ENCODE results near the gene MED13L. TPM values are rescaled to one million over a fixed set of nuclear protein-coding genes. Genes with fewer than 3 reads are reported as not detected.

Gene MED13L
- total and polyA plus RNA-seq, 2 of the 4 experiments (the other 2 are of a cell fraction): 17.9 to 49.1 TPM

GRCh38 chr12:116092162-116092561 is 185.3 kb downstream of the MED13L start:
- H2BK5ac ChIP-seq (ENCODE audit: low read depth, low read length, poor library complexity, severe bottlenecking): no peak overlapping the region
- no CpG with 5 or more reads among the region's 3 CpGs for WGBS, 2 experiments (ENCODE audit: extremely low coverage in 2 of 2, insufficient read length in 1 of 2)
- H4K20me1 ChIP-seq (ENCODE audit: insufficient read depth, low read length): peaks cover 22% of the 10 kb centered on the region

More at GRCh38 chr12:116092162-116092561, 185.3 kb downstream of the MED13L start:
- no peak overlapping the region for H3K14ac ChIP-seq (replicated peaks; ENCODE audit: low read depth, low read length)
- no peak overlapping the region for H2BK15ac ChIP-seq (ENCODE audit: low read depth, low read length)
- CTCF ChIA-PET: interaction anchor here (0.7 kb wide), 1 partner anchor 33 kb away, joined by 4 read pairs; no protein-coding TSS in a partner anchor
- H3K36me3 ChIP-seq (ENCODE audit: control insufficient read depth, insufficient read depth, low read length): 0 out of 2 replicates have a peak, but pooled peaks cover 1% of the 10 kb centered on the region
- no peak overlapping the region for H3K56ac ChIP-seq (ENCODE audit: extremely low read depth, insufficient read depth, low read length)
- no peak overlapping the region for H2AK9ac ChIP-seq (replicated peaks; ENCODE audit: low read depth, low read length, poor library complexity)
- no peak overlapping the region for H2AFZ ChIP-seq (replicated peaks; ENCODE audit: low read length, poor library complexity)
- dilution Hi-C loops (cut with HindIII; ENCODE audit: low sequenced_read_pairs, unreplicated experiment): no loop called here
- H4K91ac ChIP-seq (ENCODE audit: insufficient read depth, low read depth, low read length): no peak overlapping the region
- H2BK120ac ChIP-seq (ENCODE audit: low read depth, low read length): no peak overlapping the region
- BruUV-seq (replicated peaks): no TSS peak
- peaks cover 15 to 51% of the 10 kb centered on the region in 2 experiments for H3K79me1 ChIP-seq (ENCODE audit: low read depth in 1 of 2, low read length in 2 of 2)
- no peaks in the 10 kb centered on the region for H3K27me3 ChIP-seq (ENCODE audit: control insufficient read depth, insufficient read depth, low read length)
- H3K27ac ChIP-seq (ENCODE audit: insufficient read depth, low read length): no peak overlapping the region
- H3K9ac ChIP-seq (ENCODE audit: low read depth, low read length): no peak overlapping the region
- peaks cover 3% of the 10 kb centered on the region for H3K4me1 ChIP-seq (ENCODE audit: control insufficient read depth, insufficient read depth, low read length)
- no peak overlapping the region for H3K18ac ChIP-seq (ENCODE audit: low read depth, low read length)
- H4K8ac ChIP-seq (ENCODE audit: low read depth in 2 of 2, low read length in 2 of 2): no peak overlapping the region
- DNase-seq (no peak), ATAC-seq (ENCODE audit: low read depth) (no peak)
- H4K5ac ChIP-seq (ENCODE audit: low read depth, low read length): no peak overlapping the region
- TF ChIP-seq POLR2A (IDR thresholded peaks at IDR 0.05; ENCODE audit: low read depth, low read length): no peak
- no peak for TF ChIP-seq FOS (IDR thresholded peaks at IDR 0.05; ENCODE audit: low read depth, low read length)
- TF ChIP-seq, protein P1, sequence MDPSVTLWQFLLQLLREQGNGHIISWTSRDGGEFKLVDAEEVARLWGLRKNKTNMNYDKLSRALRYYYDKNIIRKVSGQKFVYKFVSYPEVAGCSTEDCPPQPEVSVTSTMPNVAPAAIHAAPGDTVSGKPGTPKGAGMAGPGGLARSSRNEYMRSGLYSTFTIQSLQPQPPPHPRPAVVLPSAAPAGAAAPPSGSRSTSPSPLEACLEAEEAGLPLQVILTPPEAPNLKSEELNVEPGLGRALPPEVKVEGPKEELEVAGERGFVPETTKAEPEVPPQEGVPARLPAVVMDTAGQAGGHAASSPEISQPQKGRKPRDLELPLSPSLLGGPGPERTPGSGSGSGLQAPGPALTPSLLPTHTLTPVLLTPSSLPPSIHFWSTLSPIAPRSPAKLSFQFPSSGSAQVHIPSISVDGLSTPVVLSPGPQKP (IDR thresholded peaks at IDR 0.05; ENCODE audit: borderline replicate concordance, low read depth, low read length): no peak
- TF ChIP-seq, protein P2, sequence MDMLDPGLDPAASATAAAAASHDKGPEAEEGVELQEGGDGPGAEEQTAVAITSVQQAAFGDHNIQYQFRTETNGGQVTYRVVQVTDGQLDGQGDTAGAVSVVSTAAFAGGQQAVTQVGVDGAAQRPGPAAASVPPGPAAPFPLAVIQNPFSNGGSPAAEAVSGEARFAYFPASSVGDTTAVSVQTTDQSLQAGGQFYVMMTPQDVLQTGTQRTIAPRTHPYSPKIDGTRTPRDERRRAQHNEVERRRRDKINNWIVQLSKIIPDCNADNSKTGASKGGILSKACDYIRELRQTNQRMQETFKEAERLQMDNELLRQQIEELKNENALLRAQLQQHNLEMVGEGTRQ (IDR thresholded peaks at IDR 0.05; ENCODE audit: low read depth, low read length): no peak
- no peak for TF ChIP-seq CEBPB (IDR thresholded peaks at IDR 0.05; ENCODE audit: low read depth, low read length)
- TF ChIP-seq RCOR1 (IDR thresholded peaks at IDR 0.05; ENCODE audit: insufficient replicate concordance, low read length): no peak
- TF ChIP-seq MXI1 (IDR thresholded peaks at IDR 0.05; ENCODE audit: borderline replicate concordance, low read depth, low read length): no peak
- TF ChIP-seq RAD21 (IDR thresholded peaks at IDR 0.05; ENCODE audit: low read length): no peak
- no peak for TF ChIP-seq SMC3 (IDR thresholded peaks at IDR 0.05; ENCODE audit: low read depth, low read length)
- TF ChIP-seq CHD1 (IDR thresholded peaks at IDR 0.05; ENCODE audit: low read depth, low read length): no peak
- TF ChIP-seq, protein P3, sequence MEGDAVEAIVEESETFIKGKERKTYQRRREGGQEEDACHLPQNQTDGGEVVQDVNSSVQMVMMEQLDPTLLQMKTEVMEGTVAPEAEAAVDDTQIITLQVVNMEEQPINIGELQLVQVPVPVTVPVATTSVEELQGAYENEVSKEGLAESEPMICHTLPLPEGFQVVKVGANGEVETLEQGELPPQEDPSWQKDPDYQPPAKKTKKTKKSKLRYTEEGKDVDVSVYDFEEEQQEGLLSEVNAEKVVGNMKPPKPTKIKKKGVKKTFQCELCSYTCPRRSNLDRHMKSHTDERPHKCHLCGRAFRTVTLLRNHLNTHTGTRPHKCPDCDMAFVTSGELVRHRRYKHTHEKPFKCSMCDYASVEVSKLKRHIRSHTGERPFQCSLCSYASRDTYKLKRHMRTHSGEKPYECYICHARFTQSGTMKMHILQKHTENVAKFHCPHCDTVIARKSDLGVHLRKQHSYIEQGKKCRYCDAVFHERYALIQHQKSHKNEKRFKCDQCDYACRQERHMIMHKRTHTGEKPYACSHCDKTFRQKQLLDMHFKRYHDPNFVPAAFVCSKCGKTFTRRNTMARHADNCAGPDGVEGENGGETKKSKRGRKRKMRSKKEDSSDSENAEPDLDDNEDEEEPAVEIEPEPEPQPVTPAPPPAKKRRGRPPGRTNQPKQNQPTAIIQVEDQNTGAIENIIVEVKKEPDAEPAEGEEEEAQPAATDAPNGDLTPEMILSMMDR (conservative IDR thresholded peaks at IDR 0.05; ENCODE audit: low read depth, low read length): no peak
- TF ChIP-seq RFX5 (IDR thresholded peaks at IDR 0.05; ENCODE audit: low read depth, low read length): no peak
- no peak for TF ChIP-seq MAFK (IDR thresholded peaks at IDR 0.05; ENCODE audit: low read depth, low read length)
- TF ChIP-seq MAZ (IDR thresholded peaks at IDR 0.05; ENCODE audit: borderline replicate concordance, low read depth, low read length): no peak
- no peak for TF ChIP-seq BHLHE40 (IDR thresholded peaks at IDR 0.05; ENCODE audit: low read depth, low read length)
- H3K23ac ChIP-seq (ENCODE audit: low read depth, low read length): no peak overlapping the region
- no peaks in the 10 kb centered on the region for H3K9me3 ChIP-seq (ENCODE audit: control insufficient read depth, insufficient read depth, low read length)
- no peak overlapping the region for H2AK5ac ChIP-seq (ENCODE audit: low read depth, low read length)
- intact Hi-C loops (cut with micrococcal nuclease): no loop called here
- in situ Hi-C loops (cut with MboI; ENCODE audit: low sequenced_read_pairs): no loop called here
- H3K4ac ChIP-seq (ENCODE audit: low read depth, low read length): no peak overlapping the region
- no peak overlapping the region for H3K4me3 ChIP-seq (ENCODE audit: insufficient read depth, low read depth, low read length)
- no peak overlapping the region for H3K4me2 ChIP-seq (ENCODE audit: low read depth, low read length)
- POLR2A ChIA-PET (ENCODE audit: unreplicated experiment): interaction anchor here (0.8 kb wide), 1 partner anchor 15 kb away, joined by 5 read pairs; no protein-coding TSS in a partner anchor
- no peak overlapping the region for H2BK20ac ChIP-seq (ENCODE audit: low read depth, low read length)
- H3K9me1 ChIP-seq (ENCODE audit: insufficient read depth, low read length): peaks cover 10% of the 10 kb centered on the region
